HG02798 (cell line): ENCODE measurements around the gene NUCB2.

Experiments used
- ATAC-seq: cut with Tn5 transposase; IDR thresholded peaks from one replicate; pipeline ENCODE4 v1.9.1; 2021; ENCODE audit warnings: mild to moderate bottlenecking; ENCODE audit not compliant: unreplicated experiment, poor library complexity

The NUCB2 gene

DNA sequence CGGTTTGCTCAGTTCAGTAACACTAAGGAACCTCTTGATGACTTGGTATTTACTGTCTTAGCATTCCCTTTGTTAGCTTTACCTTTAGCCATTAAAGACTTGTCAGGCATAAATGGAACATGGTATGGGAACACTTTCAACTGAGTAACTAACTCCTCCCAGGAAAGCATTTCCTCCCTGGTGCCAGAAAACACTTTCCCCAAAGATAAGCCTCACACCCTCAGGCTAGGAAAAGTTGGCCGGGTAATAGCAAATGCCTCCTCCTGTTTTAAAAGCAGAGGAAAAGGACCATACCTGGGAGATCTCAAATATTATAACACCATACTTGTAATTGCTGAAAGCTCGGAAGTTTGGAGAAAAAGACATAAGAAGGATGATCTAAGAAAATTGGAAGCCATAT lies 100.0 kb downstream of the NUCB2 start:
- ATAC-seq: no peak

DNA sequence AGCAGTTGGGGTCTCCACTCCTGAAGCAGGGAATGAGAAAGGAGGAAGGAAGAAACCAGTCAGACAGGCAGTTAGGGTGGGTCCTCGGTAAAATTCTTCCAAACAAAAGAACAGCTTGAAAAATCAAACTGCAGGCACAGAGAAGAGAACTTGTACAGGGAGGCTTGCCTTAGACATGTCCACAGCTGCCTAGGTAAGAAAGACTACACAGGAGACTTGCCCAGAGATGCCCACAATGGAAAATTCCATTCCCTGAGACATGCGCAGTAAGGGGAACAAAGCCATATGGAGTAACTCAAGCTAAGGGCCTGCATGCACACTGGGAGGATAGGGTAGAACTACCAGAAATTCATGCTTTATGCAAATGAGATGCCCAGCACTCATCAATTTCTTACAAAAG lies 102.1 kb downstream of the NUCB2 start:
- no peak for ATAC-seq

- no peak for ATAC-seq
These were observed 103.0 kb downstream of the NUCB2 start for GRCh38 chr11:17379383-17380180.

GRCh38 chr11:17381156-17381555 lies 104.6 kb downstream of the NUCB2 start:
- no peak for ATAC-seq
